ENCODE results near the gene EDC4. TPM values are rescaled to one million over a fixed set of nuclear protein-coding genes. Genes with fewer than 3 reads are reported as not detected.

EDC4 gene
- total RNA-seq, 4 donors from 2014 or later, result 43.8 to 72.6 (median 53.5) TPM

DNA sequence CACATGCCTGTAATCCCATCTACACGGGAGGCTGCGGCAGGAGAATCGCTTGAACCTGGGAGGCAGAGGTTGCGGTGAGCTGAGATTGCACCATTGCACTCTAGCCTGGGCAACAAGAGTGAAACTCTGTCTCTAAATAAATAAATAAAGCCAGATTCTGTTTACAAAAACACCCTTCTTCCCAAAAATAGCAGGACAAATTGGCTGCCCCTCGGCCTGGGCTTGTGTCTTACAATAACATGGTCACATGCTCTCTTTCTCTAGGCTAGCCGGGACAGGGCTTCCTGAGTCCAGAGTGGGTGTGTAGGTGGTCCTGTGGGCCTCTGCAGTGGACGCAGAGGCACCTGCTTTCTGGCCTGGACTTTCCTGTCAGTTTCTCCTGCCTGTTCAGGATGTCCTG, 3.2 kb upstream of the EDC4 start:
- no peak for ATAC-seq
- Histone ChIP-seq H3K27ac (no peak overlapping the region), H3K27me3 (no peaks in the 10 kb centered on the region), H3K4me1 (peaks cover 3 to 31% (median 12%) of the 10 kb centered on the region in 3 donors), H3K4me3 (no peak overlapping the region), H3K36me3 (peaks cover 0 to 71% of the 10 kb centered on the region in 2 donors), H3K9me3 (no peaks in the 10 kb centered on the region)
- 60 to 83% methylated on average over 1 to 6 of the region's 7 CpGs for WGBS, 2 donors (ENCODE audit: low coverage in 1 of 2)
- TF ChIP-seq POLR2A (IDR thresholded peaks at IDR 0.05), result no peak

DNA sequence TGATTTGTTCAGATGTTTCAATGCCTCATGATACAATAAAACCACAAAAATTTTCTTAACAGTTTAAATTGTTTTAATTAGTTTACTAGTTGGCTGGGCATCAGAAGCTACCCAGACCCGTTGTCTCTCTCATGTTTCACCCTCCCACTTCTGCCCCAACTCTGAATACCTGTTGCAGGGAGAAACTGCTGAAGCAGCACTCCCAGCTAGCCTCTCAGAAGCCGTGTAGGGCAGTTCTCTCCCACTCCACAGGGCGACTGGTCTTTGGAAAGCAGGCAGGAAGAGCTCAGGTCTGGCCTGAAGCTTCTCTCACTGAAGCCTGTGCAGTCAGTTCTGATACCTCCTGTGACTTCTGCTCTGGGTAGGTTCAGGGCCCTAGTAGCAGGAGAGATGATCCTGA, 1.6 kb upstream of the EDC4 start:
- H3K27me3 ChIP-seq, result no peaks in the 10 kb centered on the region
- no peak for ATAC-seq
- no peak overlapping the region for H3K4me3 ChIP-seq
- no peaks in the 10 kb centered on the region for H3K9me3 ChIP-seq
- no peak overlapping the region for H3K27ac ChIP-seq
- H3K36me3 ChIP-seq, result peaks cover 0 to 70% of the 10 kb centered on the region in 2 donors
- peaks cover 3 to 38% (median 22%) of the 10 kb centered on the region in 3 donors for H3K4me1 ChIP-seq
- TF ChIP-seq, protein P1, sequence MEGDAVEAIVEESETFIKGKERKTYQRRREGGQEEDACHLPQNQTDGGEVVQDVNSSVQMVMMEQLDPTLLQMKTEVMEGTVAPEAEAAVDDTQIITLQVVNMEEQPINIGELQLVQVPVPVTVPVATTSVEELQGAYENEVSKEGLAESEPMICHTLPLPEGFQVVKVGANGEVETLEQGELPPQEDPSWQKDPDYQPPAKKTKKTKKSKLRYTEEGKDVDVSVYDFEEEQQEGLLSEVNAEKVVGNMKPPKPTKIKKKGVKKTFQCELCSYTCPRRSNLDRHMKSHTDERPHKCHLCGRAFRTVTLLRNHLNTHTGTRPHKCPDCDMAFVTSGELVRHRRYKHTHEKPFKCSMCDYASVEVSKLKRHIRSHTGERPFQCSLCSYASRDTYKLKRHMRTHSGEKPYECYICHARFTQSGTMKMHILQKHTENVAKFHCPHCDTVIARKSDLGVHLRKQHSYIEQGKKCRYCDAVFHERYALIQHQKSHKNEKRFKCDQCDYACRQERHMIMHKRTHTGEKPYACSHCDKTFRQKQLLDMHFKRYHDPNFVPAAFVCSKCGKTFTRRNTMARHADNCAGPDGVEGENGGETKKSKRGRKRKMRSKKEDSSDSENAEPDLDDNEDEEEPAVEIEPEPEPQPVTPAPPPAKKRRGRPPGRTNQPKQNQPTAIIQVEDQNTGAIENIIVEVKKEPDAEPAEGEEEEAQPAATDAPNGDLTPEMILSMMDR (IDR thresholded peaks at IDR 0.05), result no peak
- TF ChIP-seq POLR2A (IDR thresholded peaks at IDR 0.05) (no peak), EP300 (IDR thresholded peaks at IDR 0.05) (no peak), POLR2AphosphoS5 (IDR thresholded peaks at IDR 0.05) (no peak)
- WGBS, 2 donors (ENCODE audit: low coverage in 1 of 2), result 40 to 50% methylated on average over 1 of the region's 3 CpGs

DNA sequence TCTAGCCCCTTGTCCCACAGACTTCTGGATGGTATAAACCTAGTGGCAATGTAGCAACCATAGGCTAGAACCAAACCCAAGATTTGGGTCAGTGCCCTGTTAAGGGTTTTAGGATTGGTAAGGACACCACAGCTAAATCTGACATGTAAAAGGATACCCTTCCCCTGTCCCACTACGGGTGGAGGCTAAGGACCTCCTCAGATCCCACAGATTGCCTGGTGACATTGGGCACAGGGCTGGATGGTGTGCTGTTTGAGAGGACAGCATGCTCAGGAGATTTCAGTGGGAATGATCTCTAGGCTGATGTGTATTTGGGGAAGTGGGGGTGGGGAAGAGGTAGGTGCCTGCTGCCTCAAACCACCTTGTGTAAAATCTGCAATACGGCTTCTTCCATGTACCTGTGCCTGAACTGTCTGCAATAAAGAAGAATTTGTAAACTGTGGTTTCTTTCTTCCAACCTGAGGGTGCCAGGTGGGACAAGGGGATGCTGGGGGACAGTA, 671 bp upstream of the EDC4 start:
- Histone ChIP-seq H3K4me1 (peaks cover 3 to 45% (median 22%) of the 10 kb centered on the region in 3 donors), H3K27me3 (no peaks in the 10 kb centered on the region), H3K27ac (peak overlapping the region; percentile 41 to 89 (median 86)), H3K36me3 (peaks cover 0 to 70% of the 10 kb centered on the region in 2 donors), H3K9me3 (no peaks in the 10 kb centered on the region), H3K4me3 (peak overlapping the region in 1 of 2 donors; percentile 99)
- WGBS, 2 donors (ENCODE audit: low coverage in 1 of 2), result 33 to 57% methylated on average over 1 of the region's 2 CpGs
- ATAC-seq, result no peak
- TF ChIP-seq POLR2AphosphoS5 (IDR thresholded peaks at IDR 0.05) (no peak), EP300 (IDR thresholded peaks at IDR 0.05) (no peak), POLR2A (IDR thresholded peaks at IDR 0.05) (no peak)
- TF ChIP-seq, protein P1 (IDR thresholded peaks at IDR 0.05), result no peak

DNA sequence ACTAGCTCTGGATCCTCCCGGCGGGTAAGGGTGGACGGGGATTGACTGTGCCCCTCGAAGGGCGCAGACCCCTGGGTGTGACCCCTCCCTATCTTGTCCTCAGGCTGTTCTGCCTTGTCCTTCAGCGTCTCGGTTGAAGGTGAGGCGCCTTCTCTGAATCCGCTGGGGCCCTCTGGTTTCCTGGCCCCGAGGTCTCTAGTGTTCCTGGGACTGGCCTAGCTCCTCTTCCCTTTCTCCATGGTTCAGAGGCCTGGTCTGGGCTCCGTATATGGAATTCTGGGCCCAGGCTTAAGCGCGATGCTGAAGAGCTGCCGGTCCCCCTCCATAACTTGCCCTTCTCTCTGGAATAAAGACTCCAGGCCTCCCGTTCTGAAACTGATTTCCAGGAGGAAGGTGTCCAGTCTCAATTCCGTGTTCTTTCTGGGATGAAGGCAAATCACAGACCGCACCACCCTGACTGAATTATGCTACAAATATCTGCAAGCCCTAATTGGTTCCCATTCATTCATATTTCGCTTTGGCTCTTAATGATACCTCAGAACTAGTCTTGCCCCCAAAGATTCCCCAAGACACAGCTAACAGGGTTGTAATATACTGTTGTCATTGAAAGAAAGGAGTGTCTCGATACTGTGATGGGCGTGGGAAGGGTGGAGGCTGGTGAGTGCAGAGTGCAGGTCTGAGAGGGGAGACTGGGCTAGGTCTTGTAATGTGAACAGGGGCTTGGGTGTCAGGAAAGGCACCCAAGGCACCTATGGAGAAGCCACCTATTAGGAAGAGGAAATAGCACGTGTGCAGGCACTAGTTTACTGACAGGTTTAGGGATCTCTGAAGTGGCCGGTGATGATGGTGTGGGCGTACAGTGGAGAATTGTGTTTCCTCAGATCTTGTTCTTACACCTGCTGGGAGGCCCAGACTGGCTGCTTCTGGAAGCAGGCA, 851 bp downstream of the EDC4 start:
- Histone ChIP-seq H3K36me3 (peaks cover 0 to 70% of the 10 kb centered on the region in 2 donors), H3K4me3 (peak overlapping the region; percentile 65 to 99), H3K27me3 (no peaks in the 10 kb centered on the region), H3K9me3 (no peaks in the 10 kb centered on the region), H3K4me1 (peaks cover 3 to 46% (median 22%) of the 10 kb centered on the region in 3 donors), H3K27ac (peak overlapping the region; percentile 41 to 89 (median 86))
- TF ChIP-seq POLR2A (IDR thresholded peaks at IDR 0.05) (no peak), EP300 (IDR thresholded peaks at IDR 0.05) (no peak), POLR2AphosphoS5 (IDR thresholded peaks at IDR 0.05) (no peak)
- TF ChIP-seq, protein P1 (IDR thresholded peaks at IDR 0.05), result no peak
- no peak for ATAC-seq
- WGBS, 2 donors (ENCODE audit: low coverage in 1 of 2), result 18 to 24% methylated on average over 9 of the region's 23 CpGs

DNA sequence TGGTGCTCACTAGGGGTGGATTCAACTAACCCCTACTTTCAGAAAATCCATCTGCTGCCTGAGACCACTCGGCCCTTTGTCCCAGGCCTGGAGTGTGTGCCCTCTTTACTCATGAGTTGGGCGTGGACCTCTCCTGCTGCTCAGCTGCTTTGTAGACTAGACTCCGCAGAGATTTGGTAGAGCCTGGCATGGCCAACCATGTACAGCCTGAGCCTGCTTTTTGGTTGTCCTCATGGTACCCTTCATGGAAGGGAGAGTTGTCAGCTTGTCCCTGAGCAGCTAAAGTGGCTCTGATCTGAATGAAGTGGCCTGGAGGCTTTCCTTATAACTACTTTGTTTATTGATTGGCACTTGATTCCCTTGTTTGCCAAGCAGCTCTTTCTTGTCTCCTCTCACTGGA, 1.5 kb downstream of the EDC4 start:
- H3K4me1 ChIP-seq, result peaks cover 3 to 46% (median 22%) of the 10 kb centered on the region in 3 donors
- peak overlapping the region in 1 of 2 donors; percentile 99 for H3K4me3 ChIP-seq
- H3K27ac ChIP-seq, result no peak overlapping the region
- 83% methylated on average over 1 of the region's 3 CpGs; no CpG with 5 or more reads in 1 of the 2 donors for WGBS, 2 donors (ENCODE audit: low coverage in 1 of 2)
- TF ChIP-seq POLR2A (IDR thresholded peaks at IDR 0.05) (no peak), EP300 (IDR thresholded peaks at IDR 0.05) (no peak), POLR2AphosphoS5 (IDR thresholded peaks at IDR 0.05) (no peak)
- TF ChIP-seq, protein P1 (IDR thresholded peaks at IDR 0.05), result no peak
- no peak for ATAC-seq
- H3K9me3 ChIP-seq, result no peaks in the 10 kb centered on the region
- no peaks in the 10 kb centered on the region for H3K27me3 ChIP-seq
- peaks cover 0 to 70% of the 10 kb centered on the region in 2 donors for H3K36me3 ChIP-seq

Measured in gastroesophageal sphincter (tissue), 4 donors.